Activated CD4-positive, alpha-beta memory T cell treated with anti-CD3 and anti-CD28 coated beads, Interleukin-2, amount 10 ng/mL, durations not matched to agents 7 days and 5 days (primary cell): ENCODE data around the gene TMEM132D. TPM values are rescaled to one million over a fixed set of nuclear protein-coding genes. Genes with fewer than 3 reads are reported as not detected.

Source experiments
- CTCF ChIA-PET: fragments of 350-600 bp; sonication (Branson Sonifier 250); formaldehyde crosslinking; loops from one replicate; lab custom pipeline; 2021; ENCODE audit warnings: antibody characterized with exemption, inconsistent platforms; lab: Charles Lee
- POLR2A ChIA-PET: fragments of 350-600 bp; sonication (Branson Sonifier 250); formaldehyde crosslinking; loops from one replicate; lab custom pipeline; 2021; ENCODE audit warnings: antibody characterized with exemption; lab: Charles Lee
- DNase-seq: peaks from one replicate; pipeline ENCODE4 v3.0.0-alpha.2; 2020
- H3K27ac Mint-ChIP-seq: one replicate; pipeline ENCODE4 v1.8.0; 2021; ENCODE audit warnings: mild to moderate bottlenecking, mixed read lengths
- H3K27me3 Mint-ChIP-seq: one replicate; pipeline ENCODE4 v1.8.0; 2021; ENCODE audit warnings: mixed read lengths
- H3K36me3 Mint-ChIP-seq: one replicate; pipeline ENCODE4 v1.8.0; 2021; ENCODE audit warnings: low read depth, mixed read lengths
- H3K4me1 Mint-ChIP-seq: one replicate; pipeline ENCODE4 v1.8.0; 2021; ENCODE audit warnings: mixed read lengths
- H3K4me3 Mint-ChIP-seq: one replicate; pipeline ENCODE4 v1.8.0; 2021; ENCODE audit warnings: mild to moderate bottlenecking, mixed read lengths
- H3K9me3 Mint-ChIP-seq: one replicate; pipeline ENCODE4 v1.8.0; 2021; ENCODE audit warnings: mixed read lengths
- total RNA-seq, 2 experiments: library from RNA; stranded (reverse); gene quantifications; one replicate each; pipeline ENCODE4 v1.2.3, GENCODE V29; 2021

The TMEM132D gene
- total RNA-seq, 2 experiments from 2014 or later: not detected

DNA sequence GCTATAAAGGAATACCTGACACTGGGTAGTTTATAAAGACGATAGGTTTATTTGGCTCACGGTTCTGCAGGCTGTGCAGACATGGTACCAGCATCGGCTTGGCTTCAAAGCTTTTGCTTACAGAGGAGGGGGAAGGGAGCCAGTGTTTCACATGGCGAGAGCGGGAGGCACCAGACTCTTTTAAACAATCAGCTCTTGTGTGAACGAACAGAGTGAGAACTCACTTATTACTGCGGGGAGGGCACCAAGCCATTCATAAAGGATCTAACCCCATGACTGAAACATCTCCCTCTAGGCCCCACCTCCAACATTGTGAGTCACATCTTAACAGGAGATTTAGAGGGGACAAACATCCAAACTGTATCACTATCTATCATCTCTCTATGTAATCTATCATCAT lies 227.4 kb downstream of the TMEM132D start:
- Mint-ChIP-seq H3K36me3 (no peaks in the 10 kb centered on the region), H3K9me3 (peaks cover 13% of the 10 kb centered on the region), H3K4me1 (no peaks in the 10 kb centered on the region), H3K27ac (no peak overlapping the region), H3K4me3 (no peak overlapping the region), H3K27me3 (no peaks in the 10 kb centered on the region)
- ChIA-PET CTCF (no interaction called here), POLR2A (no interaction called here)
- DNase-seq: no peak

DNA sequence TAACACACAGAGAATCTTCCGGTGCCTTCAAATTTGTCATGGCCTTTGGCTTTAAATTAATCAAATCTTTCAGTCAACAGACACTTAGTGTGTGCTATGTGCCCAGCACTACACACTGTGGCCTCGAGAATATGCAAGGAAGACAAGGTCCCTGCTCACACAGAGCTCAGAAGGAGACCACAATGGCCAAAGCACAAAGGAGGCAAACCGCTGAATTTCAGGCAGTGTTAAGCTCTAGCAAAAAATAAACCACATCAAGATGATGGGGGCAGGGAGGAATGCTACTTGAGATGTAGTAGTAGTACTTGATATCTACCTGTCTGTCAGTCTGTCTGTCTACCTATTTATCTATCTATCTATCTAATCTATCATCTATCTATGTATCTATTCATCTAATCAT lies 227.9 kb downstream of the TMEM132D start:
- no peaks in the 10 kb centered on the region for H3K36me3 Mint-ChIP-seq
- no peak for DNase-seq
- POLR2A ChIA-PET: no interaction called here
- H3K4me3 Mint-ChIP-seq: no peak overlapping the region
- H3K9me3 Mint-ChIP-seq: peaks cover 15% of the 10 kb centered on the region
- H3K27ac Mint-ChIP-seq: no peak overlapping the region
- CTCF ChIA-PET: no interaction called here
- H3K27me3 Mint-ChIP-seq: no peaks in the 10 kb centered on the region
- no peaks in the 10 kb centered on the region for H3K4me1 Mint-ChIP-seq

DNA sequence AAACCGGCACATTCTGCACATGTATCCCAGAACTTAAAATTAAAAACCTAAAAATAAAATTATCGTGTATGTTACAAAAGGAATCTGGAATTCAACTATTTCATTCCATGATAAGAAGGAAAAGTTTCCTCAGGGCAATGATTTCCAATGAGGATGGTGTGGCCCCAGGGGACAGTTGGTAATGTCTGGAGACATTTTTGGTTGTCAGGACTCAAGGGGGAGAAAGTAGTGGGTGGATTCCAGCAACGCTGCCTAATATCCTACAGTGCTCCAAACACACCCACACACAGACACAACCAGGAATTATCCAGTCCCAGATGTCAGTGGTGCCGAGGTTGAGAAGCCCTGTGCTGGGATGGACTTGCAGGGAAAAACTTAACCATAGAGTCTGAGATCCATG lies 228.3 kb downstream of the TMEM132D start:
- H3K4me3 Mint-ChIP-seq: no peak overlapping the region
- POLR2A ChIA-PET: no interaction called here
- CTCF ChIA-PET: interaction anchor here (0.6 kb wide), 1 partner anchor 22 kb away, joined by 3 read pairs; no protein-coding TSS in a partner anchor

DNA sequence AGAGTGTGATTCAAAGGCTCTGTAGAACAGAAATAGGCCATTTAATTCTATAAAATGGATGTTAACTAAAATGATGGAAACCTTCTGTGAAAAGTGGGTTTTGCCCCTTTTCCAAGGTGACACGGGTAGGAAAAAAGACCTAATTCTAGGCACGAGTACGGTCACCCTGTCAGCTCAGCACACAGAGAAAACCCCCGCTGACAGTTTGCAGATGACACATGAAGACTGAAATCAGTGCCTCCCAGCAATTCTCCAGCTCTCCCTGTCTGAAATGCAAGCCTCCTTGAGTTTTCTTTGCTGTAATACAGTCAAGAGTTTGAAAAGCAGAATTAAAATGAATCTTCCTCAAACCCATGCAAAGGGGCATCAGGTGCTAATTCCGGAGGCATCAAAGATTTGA lies 230.0 kb downstream of the TMEM132D start:
- H3K27ac Mint-ChIP-seq: no peak overlapping the region
- H3K9me3 Mint-ChIP-seq: peaks cover 16% of the 10 kb centered on the region
- POLR2A ChIA-PET: no interaction called here
- H3K4me1 Mint-ChIP-seq: no peaks in the 10 kb centered on the region
- H3K27me3 Mint-ChIP-seq: no peaks in the 10 kb centered on the region
- no peaks in the 10 kb centered on the region for H3K36me3 Mint-ChIP-seq
- DNase-seq: no peak
- no peak overlapping the region for H3K4me3 Mint-ChIP-seq
- CTCF ChIA-PET: no interaction called here

More for the DNA sequence above, 228.3 kb downstream of the TMEM132D start:
- H3K27ac Mint-ChIP-seq: no peak overlapping the region
- H3K4me1 Mint-ChIP-seq: no peaks in the 10 kb centered on the region
- H3K36me3 Mint-ChIP-seq: no peaks in the 10 kb centered on the region
- DNase-seq: no peak
- H3K9me3 Mint-ChIP-seq: peaks cover 17% of the 10 kb centered on the region
- H3K27me3 Mint-ChIP-seq: no peaks in the 10 kb centered on the region

DNA sequence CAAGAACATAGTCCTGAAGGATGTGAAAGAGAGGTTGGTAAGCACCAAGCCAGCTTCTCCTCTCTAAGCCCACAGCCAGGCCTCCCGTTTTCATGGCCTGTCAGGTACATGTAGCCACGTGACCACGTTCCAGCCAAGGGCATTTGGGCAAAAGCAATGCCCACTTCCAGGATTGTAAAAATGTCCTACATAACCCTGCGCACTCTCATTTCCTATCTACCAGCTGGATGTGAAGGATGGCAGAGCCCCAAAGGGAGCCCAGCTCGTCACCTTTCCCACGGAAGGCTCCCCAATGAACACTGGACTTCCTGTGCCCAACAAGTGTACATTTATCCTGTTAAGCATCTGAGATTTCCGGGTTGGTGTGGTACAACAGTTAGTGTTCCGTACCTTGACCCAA lies 231.7 kb downstream of the TMEM132D start:
- Mint-ChIP-seq H3K4me1 (no peaks in the 10 kb centered on the region), H3K9me3 (peaks cover 16% of the 10 kb centered on the region), H3K27ac (no peak overlapping the region), H3K4me3 (no peak overlapping the region), H3K27me3 (no peaks in the 10 kb centered on the region), H3K36me3 (no peaks in the 10 kb centered on the region)
- CTCF ChIA-PET: no interaction called here
- DNase-seq: no peak
- POLR2A ChIA-PET: no interaction called here

DNA sequence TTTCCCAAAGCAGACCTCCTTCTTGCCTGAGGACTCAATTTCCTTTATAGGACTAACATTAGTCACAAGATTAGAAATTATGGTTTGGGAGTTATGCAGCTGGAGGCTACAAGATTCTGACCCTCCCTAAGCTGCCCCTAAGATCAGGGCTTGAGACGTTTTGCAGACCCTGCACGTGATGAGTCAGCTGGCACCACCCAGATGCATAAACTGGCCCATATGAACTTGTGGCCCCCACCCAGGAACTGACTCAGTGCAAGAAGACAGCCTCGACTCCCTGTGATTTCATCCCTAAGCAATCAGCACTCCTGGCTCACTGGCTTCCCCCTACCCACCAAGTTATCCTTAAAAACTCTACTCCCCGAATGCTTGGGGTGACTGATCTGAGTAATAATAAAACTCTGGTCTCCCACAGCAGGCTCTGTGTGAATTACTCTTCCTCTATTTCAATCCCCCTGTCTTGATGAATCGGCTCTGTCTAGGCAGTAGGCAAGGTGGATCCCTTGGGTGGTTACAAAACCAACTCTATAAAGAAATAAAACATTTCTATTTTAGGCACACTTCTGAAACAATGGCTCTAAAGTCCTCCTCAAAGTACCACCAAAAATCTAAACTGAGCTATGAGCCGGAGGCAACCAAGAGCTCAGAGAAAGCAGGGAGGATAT lies 233.4 kb downstream of the TMEM132D start:
- no peak overlapping the region for H3K27ac Mint-ChIP-seq
- H3K4me1 Mint-ChIP-seq: no peaks in the 10 kb centered on the region
- no peak for DNase-seq
- H3K27me3 Mint-ChIP-seq: no peaks in the 10 kb centered on the region
- ChIA-PET POLR2A (no interaction called here), CTCF (no interaction called here)
- no peaks in the 10 kb centered on the region for H3K36me3 Mint-ChIP-seq
- H3K9me3 Mint-ChIP-seq: peaks cover 14% of the 10 kb centered on the region
- H3K4me3 Mint-ChIP-seq: no peak overlapping the region

DNA sequence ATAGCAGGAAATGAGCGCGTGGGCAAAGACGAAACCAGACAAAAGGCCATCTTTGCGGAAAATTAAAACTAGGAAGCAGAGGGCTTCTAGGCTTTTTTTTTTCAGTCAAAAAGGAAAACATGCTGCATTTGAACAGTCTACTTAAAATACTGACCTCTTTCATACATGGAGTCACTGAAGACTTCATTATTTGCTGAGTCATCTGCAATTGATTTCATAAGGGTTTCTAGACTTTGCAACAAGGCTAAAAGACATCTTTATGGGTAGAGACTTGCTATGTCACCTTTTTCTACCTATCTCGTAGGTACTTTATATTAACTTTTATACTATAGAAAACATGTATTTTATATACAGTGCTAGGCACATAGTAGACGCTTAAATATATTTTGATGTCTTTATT lies 238.4 kb downstream of the TMEM132D start:
- Mint-ChIP-seq H3K4me1 (no peaks in the 10 kb centered on the region), H3K9me3 (peaks cover 5% of the 10 kb centered on the region), H3K4me3 (no peak overlapping the region), H3K27ac (no peak overlapping the region), H3K27me3 (no peaks in the 10 kb centered on the region), H3K36me3 (no peaks in the 10 kb centered on the region)
- ChIA-PET POLR2A (no interaction called here), CTCF (no interaction called here)
- no peak for DNase-seq

DNA sequence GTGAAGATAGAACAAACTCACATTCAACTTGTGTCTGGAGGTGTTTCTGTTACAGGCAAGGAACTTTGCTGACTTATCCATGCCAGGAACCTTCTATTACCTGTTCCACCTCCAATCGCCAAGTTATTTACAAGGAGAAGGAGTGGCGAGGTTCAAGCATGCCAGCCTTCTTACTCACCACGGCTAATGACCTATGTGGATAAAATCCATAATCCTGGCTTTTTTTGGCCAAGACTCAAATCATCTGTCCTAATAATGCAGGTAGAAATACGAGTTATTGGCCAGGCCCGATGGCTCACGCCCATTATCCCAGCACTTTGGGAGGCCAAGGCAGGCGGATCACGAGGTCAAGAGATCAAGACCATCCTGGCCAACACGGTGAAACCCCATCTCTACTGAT lies 241.6 kb downstream of the TMEM132D start:
- Mint-ChIP-seq H3K27ac (no peak overlapping the region), H3K4me3 (no peak overlapping the region), H3K9me3 (peaks cover 12% of the 10 kb centered on the region), H3K4me1 (no peaks in the 10 kb centered on the region), H3K27me3 (no peaks in the 10 kb centered on the region), H3K36me3 (no peaks in the 10 kb centered on the region)
- ChIA-PET POLR2A (no interaction called here), CTCF (no interaction called here)
- DNase-seq: no peak

DNA sequence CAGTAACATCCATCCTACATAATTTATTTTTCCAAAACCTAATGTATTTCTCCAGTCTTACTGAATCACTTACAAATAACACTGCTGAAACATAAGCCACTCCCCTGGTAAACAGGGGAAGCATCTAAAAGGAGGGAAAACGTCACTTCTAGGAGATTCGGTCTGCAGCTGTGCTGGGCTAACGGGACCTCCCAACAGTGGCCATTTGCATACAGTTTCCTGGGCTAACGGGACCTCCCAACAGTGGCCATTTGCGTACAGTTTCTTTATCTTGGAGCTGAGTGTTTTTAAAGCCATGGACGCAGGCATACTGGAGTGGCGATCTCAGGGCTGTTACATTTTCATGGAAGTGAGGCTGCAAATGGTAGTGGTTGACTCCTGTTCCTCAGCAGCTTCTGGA lies 242.9 kb downstream of the TMEM132D start:
- ChIA-PET POLR2A (no interaction called here), CTCF (no interaction called here)
- no peaks in the 10 kb centered on the region for H3K4me1 Mint-ChIP-seq
- H3K27me3 Mint-ChIP-seq: no peaks in the 10 kb centered on the region
- H3K4me3 Mint-ChIP-seq: no peak overlapping the region
- no peaks in the 10 kb centered on the region for H3K36me3 Mint-ChIP-seq
- no peak overlapping the region for H3K27ac Mint-ChIP-seq
- no peak for DNase-seq
- peaks cover 13% of the 10 kb centered on the region for H3K9me3 Mint-ChIP-seq

DNA sequence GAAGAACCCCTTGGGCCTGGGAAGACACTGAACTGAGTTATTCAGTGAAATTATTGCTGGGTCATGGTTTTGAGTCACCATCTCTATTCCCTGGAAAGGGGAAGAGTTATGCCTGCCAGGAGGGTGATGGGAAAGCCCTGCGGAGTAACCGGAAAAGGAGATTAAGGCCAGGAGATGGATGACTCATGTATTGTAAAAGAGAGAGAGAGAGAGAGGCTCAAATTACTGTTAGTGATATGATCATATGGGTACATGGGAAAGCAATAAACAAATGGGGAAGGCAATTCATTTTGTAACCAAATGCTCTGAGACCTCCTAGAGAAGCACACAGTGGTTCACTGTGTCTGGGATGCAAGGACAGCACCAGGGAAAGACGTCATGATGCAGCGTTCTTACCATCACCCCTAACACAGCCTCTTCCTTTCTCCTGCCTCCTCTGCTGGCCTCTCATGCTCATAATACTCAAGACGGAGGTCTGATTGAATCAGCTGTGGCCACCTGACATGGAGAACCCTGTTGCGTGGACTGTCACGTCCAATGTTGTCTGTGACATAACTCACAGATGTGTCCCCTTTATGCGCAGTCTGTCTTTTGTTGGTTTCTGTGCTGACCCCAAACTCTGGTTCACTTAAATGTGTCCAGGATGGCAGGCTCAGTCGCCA lies 243.7 kb downstream of the TMEM132D start:
- POLR2A ChIA-PET: no interaction called here
- H3K27me3 Mint-ChIP-seq: no peaks in the 10 kb centered on the region
- no peaks in the 10 kb centered on the region for H3K36me3 Mint-ChIP-seq
- H3K27ac Mint-ChIP-seq: no peak overlapping the region
- H3K4me1 Mint-ChIP-seq: no peaks in the 10 kb centered on the region
- peaks cover 14% of the 10 kb centered on the region for H3K9me3 Mint-ChIP-seq
- no peak overlapping the region for H3K4me3 Mint-ChIP-seq
- CTCF ChIA-PET: no interaction called here
- DNase-seq: no peak

DNA sequence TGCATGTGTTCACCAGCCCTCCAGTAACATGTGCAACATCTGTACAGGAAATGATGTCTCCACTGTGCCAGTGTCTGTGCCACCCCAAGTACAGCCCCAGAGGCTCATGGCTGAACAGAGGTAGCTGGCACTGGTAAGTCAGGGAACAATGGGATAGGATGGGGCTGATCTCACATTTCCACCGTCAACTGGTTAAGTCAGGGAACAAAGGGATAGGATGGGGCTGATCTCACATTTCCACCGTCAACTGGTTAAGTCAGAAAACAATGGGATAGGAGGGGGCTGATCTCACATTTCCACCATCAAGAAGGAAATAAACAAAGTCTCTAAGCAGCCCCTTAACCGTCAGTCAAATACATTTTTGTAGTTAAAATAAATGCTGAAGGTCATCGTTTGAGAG lies 246.6 kb downstream of the TMEM132D start:
- H3K27me3 Mint-ChIP-seq: no peaks in the 10 kb centered on the region
- DNase-seq: no peak
- H3K4me3 Mint-ChIP-seq: no peak overlapping the region
- ChIA-PET POLR2A (no interaction called here), CTCF (no interaction called here)
- H3K27ac Mint-ChIP-seq: no peak overlapping the region
- H3K9me3 Mint-ChIP-seq: peaks cover 13% of the 10 kb centered on the region
- no peaks in the 10 kb centered on the region for H3K4me1 Mint-ChIP-seq
- H3K36me3 Mint-ChIP-seq: no peaks in the 10 kb centered on the region

DNA sequence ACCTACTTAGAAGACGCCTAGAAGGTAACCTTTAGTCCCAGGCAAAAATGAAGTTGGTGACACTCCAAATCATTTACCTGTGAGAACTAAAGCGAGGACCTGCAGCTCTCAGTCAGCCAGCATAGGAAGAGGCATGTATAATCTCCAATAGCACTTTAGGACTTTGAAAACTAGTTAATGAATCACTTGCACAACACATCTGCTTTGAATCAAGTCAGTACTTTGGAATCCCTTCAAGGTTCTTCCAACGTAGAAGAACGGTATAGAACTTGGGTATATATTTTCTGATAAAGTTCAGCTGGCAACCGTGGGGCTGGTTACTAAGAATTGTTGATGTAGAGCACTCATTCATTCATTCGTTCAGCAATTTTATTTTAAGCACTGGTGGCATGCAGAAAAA lies 251.9 kb downstream of the TMEM132D start:
- ChIA-PET CTCF (no interaction called here), POLR2A (no interaction called here)
- no peaks in the 10 kb centered on the region for H3K36me3 Mint-ChIP-seq
- no peak overlapping the region for H3K4me3 Mint-ChIP-seq
- no peaks in the 10 kb centered on the region for H3K4me1 Mint-ChIP-seq
- no peak overlapping the region for H3K27ac Mint-ChIP-seq
- no peak for DNase-seq
- H3K9me3 Mint-ChIP-seq: peaks cover 4% of the 10 kb centered on the region
- H3K27me3 Mint-ChIP-seq: no peaks in the 10 kb centered on the region

DNA sequence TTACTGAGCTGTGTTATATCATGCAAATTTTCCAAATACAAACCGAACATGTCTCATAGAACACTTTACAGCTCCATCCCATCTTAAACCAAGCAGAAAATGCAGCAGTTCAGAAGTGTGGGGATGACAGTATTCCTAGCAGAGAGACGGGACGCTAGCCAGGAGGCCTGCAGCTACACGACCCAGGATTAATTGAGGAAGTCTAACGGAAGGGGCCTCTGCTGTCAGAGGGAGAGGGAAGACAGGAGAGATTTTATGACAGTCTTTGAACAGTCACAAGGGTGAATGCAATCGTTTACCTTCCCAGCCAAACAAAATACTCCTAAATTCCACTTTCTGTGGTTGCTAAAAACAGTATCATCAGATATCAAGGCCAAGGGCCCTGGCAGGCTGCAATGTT lies 261.9 kb downstream of the TMEM132D start:
- H3K9me3 Mint-ChIP-seq: peaks cover 15% of the 10 kb centered on the region
- no peak overlapping the region for H3K27ac Mint-ChIP-seq
- H3K27me3 Mint-ChIP-seq: no peaks in the 10 kb centered on the region
- no peaks in the 10 kb centered on the region for H3K4me1 Mint-ChIP-seq
- no peak for DNase-seq
- POLR2A ChIA-PET: no interaction called here
- no peak overlapping the region for H3K4me3 Mint-ChIP-seq
- no peaks in the 10 kb centered on the region for H3K36me3 Mint-ChIP-seq
- CTCF ChIA-PET: no interaction called here
